GM12872 (cell line): ENCODE measurements around the gene MARK4.

ENCODE experiments used
- TF ChIP-seq, protein P1 (sequence below): IDR thresholded peaks from 3 replicates; pipeline ENCODE4 v1.5.1; 2011; ENCODE audit warnings: low read depth, mild to moderate bottlenecking, low read length, moderate library complexity; ENCODE audit not compliant: insufficient read depth

MARK4 gene

DNA sequence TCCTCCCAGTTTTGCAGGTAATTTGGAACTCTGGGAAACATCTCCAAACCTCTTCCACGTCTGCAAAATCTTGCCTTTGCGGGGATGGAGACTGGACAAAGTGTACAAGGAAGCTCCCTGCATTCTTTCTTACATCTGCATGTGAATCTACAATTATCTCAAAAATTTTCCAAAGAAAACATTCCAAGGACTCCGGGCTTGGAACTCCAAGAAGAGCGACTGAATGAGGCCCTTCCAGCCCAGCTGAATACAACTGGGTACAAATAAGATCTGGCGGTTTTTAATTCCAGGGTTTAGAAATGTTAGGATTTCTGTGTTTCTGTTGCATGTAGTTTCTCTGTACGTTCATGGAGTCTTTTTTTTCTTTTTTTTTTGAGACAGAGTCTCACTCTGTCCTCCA lies 34.4 kb upstream of the MARK4 start:
- TF ChIP-seq, protein P1, sequence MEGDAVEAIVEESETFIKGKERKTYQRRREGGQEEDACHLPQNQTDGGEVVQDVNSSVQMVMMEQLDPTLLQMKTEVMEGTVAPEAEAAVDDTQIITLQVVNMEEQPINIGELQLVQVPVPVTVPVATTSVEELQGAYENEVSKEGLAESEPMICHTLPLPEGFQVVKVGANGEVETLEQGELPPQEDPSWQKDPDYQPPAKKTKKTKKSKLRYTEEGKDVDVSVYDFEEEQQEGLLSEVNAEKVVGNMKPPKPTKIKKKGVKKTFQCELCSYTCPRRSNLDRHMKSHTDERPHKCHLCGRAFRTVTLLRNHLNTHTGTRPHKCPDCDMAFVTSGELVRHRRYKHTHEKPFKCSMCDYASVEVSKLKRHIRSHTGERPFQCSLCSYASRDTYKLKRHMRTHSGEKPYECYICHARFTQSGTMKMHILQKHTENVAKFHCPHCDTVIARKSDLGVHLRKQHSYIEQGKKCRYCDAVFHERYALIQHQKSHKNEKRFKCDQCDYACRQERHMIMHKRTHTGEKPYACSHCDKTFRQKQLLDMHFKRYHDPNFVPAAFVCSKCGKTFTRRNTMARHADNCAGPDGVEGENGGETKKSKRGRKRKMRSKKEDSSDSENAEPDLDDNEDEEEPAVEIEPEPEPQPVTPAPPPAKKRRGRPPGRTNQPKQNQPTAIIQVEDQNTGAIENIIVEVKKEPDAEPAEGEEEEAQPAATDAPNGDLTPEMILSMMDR = no peak

DNA sequence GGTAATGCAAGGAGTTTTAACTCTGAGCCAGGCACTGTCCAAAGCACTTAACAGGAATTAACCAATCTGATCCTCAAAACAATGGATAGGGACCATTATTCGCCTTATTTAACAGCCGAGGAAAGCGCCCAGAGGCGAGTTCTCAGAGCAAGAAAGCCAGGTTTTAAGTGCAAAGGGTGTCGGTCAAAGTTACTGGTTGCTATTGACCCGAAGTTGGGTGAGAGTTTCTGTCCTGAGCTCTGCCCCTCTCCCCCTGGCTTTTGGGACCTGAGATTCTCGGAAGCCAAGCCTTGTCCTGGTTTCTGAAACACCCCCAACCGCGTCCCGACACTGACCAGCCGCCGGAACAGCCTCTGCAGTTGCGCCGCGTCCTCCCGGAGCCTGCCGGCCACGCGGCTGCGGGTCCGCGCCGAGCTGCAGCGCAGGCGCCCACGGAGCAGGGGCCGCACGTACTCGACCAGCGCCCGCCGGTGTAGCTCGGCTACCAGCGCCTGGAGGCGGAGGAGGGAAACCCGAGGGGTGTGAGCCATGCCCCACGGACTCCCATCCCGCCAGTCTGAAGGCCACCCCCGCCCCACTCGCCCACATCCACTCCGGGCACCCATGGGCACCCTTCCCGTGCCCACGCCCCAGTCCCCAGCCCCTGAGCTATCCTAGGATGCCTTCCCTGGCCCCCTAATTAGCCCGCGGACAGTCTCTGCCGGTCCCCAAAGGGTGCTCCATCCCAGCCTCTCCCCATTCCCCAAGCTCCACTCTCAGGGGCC lies 33.7 kb upstream of the MARK4 start:
- TF ChIP-seq, protein P1 = no peak

DNA sequence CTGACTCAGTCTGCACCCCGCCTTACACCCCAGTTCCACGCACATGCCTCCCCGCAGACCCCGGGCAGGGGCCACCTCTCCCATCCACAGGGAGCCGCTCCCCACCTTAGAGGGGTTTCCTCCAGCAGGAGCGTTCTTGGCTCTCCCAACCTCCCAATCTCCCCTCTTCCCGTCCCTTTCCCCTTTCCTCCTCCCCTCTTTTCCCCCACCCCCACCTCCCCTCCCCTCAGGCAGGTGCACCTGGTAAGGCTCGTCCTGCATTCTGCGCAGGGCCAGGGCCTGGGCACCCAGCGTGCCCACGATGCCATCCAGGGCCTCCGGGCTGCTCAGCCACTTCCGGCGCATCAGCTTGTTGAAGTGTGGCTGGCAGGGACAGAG lies 33.1 kb upstream of the MARK4 start:
- TF ChIP-seq, protein P1 = no peak

DNA sequence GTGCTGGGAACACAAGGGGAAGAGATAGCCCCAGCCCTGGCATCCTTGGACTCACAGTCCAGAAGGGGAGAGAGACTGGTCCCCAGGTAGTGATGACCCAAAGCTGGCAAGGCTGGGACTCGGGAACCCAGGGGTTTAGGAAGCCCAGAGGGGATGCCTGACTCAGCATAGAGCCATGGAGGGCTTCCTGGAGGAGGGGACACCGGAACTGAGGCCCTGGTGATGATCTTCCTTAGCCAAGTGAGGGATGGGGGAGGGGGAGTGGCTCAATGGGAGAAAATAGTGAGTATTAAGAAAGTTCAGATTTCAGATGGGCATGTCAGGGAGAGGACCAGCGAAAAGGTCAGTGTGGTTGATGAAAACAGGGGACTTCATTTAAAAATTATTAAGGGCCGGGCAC lies 32.6 kb upstream of the MARK4 start:
- TF ChIP-seq, protein P1 = no peak

DNA sequence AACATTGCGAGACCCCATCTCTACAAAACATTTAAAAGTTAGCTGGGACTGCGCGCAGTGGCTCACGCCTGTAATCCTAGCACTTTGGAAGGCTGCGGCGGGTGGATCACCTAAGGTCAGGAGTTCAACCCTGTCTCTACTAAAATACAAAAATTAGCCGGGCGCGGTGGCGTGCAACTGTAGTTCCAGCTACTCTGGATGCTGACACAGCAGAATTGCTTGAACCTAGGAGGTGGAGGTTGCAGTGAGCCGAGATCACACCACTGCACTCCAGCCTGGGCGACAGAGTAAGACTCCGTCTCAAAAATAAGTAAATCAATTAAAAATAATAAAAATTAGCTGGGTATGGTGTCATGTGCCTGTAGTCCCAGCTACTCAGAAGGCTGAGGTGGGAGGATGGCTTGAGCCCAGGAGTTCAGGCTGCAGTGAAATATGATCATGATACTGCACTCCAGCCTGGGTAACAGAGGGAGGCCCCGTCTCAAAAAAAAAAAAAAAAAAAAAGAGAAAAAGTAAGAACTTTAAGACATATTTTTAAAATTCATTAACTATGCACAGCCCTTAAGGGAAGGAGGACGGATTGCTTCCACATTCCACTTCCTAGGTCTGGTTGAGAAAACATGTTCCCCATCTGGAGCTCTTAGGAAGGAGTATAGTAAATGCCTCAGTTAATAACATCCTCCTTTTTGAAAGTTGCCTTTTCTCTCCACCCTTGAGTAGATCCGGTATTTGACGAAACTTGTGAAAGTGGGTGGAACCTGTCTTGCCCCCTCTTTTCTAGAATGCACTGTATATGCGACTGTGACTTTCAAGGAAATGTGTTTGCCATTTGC lies 31.9 kb upstream of the MARK4 start:
- TF ChIP-seq, protein P1 = no peak

DNA sequence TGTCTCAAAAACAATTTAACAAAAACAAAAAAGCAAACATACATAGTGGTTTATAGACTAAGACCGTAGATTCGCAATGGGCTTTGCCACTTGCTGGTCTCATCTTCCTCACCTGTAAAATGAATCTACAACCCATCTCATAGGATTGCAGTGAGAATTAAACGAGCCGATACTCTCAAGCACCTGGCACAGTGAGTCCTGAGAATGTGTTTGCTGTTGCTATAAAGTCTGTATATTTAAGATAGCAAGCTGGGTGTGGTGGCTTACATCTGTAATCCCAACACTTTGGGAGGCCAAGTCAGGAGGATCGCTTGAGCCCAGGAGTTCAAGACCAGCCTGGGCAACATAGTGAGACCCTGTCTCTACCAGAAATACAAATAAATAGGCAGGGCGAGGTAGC lies 28.3 kb upstream of the MARK4 start:
- TF ChIP-seq, protein P1 = no peak

DNA sequence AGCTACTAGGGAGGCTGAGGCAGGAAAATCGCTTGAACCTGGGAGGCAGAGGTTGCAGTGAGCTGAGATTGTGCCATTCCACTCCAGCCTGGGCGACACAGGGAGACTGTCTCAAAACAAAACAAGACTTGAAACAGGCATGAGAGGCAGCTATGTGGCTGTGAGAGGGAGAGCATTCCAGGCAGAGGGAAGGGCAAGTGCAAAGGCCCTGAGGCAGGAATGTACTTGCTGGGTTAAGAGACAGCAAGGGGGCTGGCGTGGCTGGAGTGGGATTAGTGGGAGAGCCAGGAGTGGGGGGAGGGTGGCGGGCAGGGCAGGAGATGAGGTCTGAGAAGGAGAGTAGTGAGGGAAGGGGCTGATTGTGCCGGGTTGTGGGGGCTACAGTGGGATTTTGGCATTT lies 27.2 kb upstream of the MARK4 start:
- TF ChIP-seq, protein P1 = no peak
